GM12874 (cell line): Measurements from ENCODE around the gene PKD1.

ENCODE experiments used
- TF ChIP-seq, protein P1 (sequence below): IDR thresholded peaks from 2 replicates; pipeline ENCODE4 v1.5.1; 2011; ENCODE audit warnings: low read depth, mild to moderate bottlenecking, control low read depth, low read length, moderate library complexity; ENCODE audit not compliant: insufficient read depth

PKD1 gene

DNA sequence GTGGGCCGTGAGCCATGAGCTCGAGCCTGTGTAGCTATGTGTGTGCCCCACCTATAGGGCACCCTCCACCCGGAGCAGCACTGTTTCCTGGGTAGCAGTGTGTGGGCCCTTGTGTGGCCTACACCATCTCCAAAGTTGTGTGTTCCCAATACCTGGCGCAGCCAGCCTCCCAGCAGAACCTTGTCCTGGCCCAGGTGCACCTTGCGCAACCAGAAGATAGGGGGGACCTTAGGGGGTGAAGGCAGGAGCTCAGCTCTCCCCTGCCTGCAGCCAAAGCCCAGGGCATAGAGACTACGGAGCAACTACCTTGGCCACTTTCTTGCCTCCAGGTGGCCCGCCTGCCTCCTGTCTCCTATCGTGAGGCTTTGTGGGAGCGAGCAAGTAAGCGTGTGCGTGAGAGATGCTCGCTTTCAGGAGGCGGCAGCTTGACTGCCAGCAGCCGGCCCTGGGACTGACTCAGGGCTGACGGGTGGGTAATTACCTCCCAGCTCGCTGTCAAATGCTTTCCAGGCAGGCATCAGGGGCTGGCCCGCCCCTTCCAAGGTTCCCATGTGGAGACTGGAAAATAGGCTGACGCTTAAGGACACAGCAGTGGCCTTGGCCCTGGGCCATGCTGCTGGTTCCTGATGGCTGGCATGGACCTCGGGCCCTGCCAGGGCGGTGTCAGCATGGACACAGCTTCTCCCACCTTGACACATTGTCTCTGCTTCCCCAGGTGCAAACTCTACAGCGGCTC is 38.9 kb upstream of the PKD1 start:
- TF ChIP-seq, protein P1, sequence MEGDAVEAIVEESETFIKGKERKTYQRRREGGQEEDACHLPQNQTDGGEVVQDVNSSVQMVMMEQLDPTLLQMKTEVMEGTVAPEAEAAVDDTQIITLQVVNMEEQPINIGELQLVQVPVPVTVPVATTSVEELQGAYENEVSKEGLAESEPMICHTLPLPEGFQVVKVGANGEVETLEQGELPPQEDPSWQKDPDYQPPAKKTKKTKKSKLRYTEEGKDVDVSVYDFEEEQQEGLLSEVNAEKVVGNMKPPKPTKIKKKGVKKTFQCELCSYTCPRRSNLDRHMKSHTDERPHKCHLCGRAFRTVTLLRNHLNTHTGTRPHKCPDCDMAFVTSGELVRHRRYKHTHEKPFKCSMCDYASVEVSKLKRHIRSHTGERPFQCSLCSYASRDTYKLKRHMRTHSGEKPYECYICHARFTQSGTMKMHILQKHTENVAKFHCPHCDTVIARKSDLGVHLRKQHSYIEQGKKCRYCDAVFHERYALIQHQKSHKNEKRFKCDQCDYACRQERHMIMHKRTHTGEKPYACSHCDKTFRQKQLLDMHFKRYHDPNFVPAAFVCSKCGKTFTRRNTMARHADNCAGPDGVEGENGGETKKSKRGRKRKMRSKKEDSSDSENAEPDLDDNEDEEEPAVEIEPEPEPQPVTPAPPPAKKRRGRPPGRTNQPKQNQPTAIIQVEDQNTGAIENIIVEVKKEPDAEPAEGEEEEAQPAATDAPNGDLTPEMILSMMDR = no peak

DNA sequence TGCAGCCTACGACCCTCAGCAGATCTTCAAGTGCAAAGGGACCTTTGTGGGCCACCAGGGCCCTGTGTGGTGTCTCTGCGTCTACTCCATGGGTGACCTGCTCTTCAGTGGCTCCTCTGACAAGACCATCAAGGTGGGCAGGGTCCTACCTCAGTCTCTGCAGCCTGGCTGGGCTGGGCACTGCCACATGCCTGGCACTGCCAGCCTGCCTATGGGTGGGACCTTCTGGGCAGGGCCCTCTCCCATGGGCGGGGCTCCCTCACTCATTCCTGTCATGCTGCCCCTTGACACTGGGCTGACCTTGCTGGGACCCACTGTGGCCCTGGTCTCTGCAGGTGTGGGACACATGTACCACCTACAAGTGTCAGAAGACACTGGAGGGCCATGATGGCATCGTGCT is 38.2 kb upstream of the PKD1 start:
- TF ChIP-seq, protein P1 = no peak

DNA sequence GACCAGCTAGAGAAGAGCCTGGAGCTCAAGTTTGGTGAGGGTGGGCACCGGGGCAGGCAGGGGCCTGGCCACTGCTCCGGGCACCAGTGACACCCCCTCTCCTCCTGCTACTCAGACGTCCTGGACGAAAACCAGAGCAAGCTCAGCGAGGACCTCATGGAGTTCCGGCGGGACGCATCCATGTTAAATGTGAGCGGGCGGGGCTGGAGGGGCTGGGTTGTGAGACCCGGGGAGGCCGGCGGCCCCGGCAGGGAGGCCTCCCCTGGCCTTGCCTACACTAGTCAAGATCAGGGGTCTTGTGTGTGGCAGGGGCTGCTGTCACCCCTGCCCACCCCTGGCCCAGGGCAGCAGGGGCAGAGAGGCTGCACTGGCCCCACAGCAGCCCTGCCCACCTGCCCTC is 37.7 kb upstream of the PKD1 start:
- TF ChIP-seq, protein P1 = no peak

DNA sequence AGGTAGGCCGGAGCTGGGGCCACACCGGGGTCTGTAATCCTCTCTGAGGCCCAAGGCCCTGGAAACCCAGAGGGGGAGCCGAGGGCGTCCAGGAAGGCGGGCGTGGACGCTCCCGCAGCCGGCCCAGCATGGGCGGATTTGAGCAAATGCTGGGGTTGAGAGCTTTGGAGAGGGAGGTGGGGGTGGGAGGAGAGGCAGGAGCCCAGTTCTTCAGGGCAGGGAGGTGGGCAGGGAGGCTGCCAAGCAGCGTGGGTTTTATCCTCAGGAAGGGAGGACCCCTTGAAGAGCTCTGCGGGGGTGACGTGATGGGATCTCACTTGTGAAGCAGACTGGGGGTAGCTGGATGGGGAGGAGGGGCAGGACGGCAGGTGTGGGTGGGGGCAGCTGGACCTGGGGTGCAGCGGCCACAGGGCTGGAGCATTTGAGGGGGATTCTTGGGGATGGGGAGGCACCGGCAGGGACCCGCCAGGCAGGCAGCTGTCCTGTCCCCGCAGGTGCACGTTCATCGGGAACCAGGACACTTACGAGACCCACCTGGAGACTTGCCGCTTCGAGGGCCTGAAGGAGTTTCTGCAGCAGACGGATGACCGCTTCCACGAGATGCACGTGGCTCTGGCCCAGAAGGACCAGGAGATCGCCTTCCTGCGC is 37.1 kb upstream of the PKD1 start:
- TF ChIP-seq, protein P1 = no peak

DNA sequence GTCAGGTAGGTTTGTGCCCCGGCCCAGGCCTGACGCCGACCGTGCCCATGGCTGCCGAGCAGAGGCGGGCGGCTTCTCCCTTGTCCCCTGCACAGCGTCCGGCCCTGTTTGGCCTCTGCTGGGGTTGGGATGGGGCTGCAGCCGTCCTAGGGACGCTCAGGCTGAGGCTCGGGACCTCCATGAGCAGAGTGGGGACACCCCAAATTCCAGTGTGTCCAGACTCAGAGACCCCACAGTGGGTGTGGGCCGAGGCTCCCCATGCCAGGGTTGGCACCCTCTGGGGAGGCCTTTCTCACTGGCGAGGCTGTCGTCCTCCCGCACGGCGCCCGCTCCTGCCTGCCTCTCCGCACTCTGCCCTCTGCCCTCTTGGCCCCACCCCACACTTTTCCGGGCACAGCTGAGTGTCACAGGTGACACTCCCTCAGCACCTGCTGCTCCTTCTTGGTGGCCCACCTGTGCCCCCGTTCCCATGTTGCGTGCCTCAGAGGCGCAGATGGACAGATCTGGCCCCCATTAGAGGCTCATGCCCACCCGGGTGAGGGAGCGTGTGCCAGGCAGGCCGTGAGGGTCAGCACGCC is 36.0 kb upstream of the PKD1 start:
- TF ChIP-seq, protein P1 = no peak

DNA sequence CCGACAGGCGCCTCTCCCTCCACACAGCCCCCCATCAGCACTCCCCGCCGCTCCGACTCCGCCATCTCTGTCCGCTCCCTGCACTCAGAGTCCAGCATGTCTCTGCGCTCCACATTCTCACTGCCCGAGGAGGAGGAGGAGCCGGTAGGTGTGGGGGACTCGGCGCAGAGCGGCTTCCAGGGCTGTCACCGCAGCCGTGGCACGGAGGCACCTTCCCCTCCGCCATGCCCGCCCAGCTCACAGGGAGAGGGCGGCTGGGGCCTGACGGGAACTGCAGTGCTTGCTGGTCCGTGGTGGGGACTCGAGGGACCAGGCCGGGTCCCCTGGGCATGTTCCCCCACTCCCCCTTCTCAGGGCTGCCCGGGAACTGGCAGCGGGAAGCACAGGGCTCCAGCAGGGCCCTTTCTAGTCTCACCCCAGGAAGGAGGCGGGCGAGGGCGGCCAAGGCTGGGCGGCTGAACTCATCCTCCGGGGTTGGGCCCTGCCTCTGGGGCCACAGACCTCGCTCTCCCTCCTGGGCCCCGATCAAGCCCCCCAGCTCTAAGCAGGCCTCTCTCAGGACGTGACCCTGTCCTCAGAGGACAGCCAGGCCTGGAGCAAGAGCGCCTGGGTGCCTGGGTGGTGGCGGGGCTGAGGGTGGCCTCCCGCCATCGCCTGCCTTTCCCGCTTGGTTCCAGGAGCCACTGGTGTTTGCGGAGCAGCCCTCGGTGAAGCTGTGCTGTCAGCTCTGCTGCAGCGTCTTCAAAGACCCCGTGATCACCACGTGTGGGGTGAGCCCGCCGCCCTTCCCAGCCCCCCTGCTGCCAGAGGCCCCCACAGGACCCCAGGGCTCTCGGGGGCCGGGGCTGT is 35.1 kb upstream of the PKD1 start:
- TF ChIP-seq, protein P1 = no peak

DNA sequence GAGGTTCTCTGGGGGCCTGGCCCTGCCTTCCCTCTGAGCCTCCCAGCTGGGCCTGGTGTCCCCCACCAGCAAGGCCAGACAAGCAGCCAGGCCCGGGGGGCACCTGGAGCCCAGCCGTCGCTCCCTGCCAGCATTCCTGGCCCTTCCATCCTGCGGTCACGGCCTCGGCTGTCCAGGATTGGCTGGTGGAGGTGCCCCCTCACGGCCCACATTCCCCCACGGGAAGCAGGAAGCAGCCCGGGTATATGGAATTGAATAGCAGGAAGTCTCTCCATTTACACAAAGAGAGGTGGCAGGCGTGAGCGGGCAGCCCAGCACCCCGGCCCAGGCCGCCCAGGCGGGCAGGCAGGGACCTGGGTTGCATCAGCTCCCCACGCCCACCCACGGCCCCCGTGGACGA is 34.4 kb upstream of the PKD1 start:
- TF ChIP-seq, protein P1 = no peak
